ENCODE results near the gene KIF26B.

DNA sequence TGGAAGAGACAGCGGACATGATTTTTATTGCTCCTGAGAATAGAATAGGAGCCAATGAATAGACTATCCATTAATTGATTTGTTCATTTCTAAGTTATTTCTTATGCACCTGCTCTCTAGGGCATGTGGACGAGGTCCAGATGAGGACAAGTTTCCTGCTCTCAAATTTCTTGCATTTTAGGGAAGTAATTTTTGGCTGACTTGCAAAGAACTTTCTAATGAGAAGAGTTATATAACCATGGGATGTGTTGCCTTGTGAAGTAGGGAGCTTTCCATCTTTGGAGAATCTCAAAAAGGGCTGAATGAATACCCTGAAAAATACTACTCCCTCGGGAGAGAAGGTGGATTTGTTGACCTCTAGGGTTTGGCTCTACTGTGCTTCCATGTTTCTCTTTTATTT, 243.0 kb downstream of the KIF26B start:
- TF ChIP-seq MTA3 (IDR thresholded peaks at IDR 0.05; ENCODE audit: borderline replicate concordance, low read length), result no peak
- TF ChIP-seq, protein P1, sequence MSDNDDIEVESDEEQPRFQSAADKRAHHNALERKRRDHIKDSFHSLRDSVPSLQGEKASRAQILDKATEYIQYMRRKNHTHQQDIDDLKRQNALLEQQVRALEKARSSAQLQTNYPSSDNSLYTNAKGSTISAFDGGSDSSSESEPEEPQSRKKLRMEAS (IDR thresholded peaks at IDR 0.05; ENCODE audit: low read depth, low read length), result no peak
- no peak for TF ChIP-seq TAF1 (IDR thresholded peaks at IDR 0.05; ENCODE audit: borderline replicate concordance, low read depth, low read length)
- no peak for TF ChIP-seq MYC (IDR thresholded peaks at IDR 0.05; ENCODE audit: insufficient read depth, insufficient read length, insufficient replicate concordance, low read length, severe bottlenecking)
- TF ChIP-seq, protein P2, sequence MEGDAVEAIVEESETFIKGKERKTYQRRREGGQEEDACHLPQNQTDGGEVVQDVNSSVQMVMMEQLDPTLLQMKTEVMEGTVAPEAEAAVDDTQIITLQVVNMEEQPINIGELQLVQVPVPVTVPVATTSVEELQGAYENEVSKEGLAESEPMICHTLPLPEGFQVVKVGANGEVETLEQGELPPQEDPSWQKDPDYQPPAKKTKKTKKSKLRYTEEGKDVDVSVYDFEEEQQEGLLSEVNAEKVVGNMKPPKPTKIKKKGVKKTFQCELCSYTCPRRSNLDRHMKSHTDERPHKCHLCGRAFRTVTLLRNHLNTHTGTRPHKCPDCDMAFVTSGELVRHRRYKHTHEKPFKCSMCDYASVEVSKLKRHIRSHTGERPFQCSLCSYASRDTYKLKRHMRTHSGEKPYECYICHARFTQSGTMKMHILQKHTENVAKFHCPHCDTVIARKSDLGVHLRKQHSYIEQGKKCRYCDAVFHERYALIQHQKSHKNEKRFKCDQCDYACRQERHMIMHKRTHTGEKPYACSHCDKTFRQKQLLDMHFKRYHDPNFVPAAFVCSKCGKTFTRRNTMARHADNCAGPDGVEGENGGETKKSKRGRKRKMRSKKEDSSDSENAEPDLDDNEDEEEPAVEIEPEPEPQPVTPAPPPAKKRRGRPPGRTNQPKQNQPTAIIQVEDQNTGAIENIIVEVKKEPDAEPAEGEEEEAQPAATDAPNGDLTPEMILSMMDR (IDR thresholded peaks at IDR 0.05 in 2 of 3, conservative IDR thresholded peaks at IDR 0.05 in 1 of 3; ENCODE audit: control insufficient read depth in 2 of 3, extremely low read depth in 1 of 3, insufficient read depth in 1 of 3, low read depth in 3 of 3, low read length in 3 of 3), result no peak
